HG02759 (cell line): ENCODE results near the gene ETV6.
"Not testable (repeated sequence)": the region's sequence is repeated elsewhere in the genome, so short reads cannot be mapped to it uniquely, and the experiment has no call there.

ENCODE experiments used
- ATAC-seq: cut with Tn5 transposase; IDR thresholded peaks from one replicate; pipeline ENCODE4 v1.9.1; 2021; ENCODE audit warnings: mild to moderate bottlenecking, moderate library complexity; ENCODE audit not compliant: unreplicated experiment

The ETV6 gene

DNA sequence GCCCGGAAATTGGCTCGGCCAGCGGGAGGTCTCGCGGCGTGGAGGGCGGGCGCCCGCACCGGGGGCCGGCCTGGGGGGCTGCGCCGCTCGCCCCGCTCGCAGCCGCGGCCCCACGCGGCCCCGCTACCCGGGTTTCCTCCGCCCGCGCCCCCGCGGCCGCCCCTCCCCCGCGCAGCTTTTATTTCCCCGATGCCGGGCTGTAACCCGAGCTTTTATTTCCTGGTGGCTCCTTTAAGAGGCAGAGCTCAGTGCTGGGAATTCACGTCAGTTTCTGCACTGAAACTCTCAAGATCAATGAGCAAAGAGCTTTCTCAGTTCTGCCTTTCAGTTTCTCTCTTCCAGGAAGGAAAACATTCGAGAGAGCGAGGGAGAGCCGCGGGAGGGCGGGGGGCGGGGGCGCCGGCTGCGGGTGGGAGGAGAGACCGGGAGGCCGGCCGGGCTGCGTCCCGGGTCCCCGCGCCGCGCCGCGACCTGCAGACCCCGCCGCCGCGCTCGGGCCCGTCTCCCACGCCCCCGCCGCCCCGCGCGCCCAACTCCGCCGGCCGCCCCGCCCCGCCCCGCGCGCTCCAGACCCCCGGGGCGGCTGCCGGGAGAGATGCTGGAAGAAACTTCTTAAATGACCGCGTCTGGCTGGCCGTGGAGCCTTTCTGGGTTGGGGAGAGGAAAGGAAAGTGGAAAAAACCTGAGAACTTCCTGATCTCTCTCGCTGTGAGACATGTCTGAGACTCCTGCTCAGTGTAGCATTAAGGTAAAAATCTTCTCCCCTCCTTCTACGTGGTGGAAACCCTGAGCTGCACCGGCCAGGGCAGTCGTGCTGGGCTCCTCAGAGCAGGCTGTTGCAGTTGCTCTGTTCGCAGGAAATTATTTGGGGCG, at the start of gene ETV6:
Gene ETV6 (plus strand): TSS at position 262 of the 873 bp plus-strand sequence. CDS start 454 bp downstream, at position 716.
- ATAC-seq, result peak; percentile 51

DNA sequence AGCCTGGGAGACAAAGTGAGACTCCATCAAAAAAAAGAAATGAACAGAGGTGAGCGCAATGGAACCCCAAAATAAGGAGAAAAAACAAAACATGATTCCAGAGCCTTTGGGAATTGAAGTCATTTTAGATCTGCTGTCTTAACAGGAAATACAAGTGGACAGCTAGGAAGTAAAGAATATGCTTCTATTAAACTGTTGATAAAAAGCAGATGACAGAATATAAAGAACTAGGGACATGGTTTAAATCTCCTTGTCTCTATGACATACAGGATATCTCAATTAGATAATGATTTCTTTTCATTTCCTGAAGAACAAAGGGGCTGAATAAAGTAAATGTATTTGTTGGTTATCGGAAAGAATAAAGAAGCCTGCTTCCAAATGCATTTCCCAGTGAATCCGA, 49.3 kb upstream of the ETV6 start:
- ATAC-seq, result no peak

DNA sequence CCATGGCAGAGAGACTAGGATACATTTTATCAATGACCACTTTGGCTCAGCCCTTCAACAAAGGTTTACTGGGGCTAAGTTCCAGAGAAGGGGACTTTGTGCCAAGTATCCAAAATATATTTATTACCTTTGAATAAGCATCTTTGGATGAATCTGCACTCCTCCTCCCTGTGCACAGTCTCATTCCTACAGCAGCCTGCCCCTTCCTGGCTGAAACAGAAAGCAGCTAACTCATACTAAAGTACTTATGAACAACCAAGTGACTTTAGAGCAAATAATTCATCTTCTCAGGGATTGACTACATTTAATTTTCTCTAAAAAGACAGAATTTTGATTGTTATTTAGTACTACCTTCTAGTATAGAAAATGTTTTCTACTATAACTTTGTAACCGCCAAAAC, 47.8 kb upstream of the ETV6 start:
- ATAC-seq, result no peak

DNA sequence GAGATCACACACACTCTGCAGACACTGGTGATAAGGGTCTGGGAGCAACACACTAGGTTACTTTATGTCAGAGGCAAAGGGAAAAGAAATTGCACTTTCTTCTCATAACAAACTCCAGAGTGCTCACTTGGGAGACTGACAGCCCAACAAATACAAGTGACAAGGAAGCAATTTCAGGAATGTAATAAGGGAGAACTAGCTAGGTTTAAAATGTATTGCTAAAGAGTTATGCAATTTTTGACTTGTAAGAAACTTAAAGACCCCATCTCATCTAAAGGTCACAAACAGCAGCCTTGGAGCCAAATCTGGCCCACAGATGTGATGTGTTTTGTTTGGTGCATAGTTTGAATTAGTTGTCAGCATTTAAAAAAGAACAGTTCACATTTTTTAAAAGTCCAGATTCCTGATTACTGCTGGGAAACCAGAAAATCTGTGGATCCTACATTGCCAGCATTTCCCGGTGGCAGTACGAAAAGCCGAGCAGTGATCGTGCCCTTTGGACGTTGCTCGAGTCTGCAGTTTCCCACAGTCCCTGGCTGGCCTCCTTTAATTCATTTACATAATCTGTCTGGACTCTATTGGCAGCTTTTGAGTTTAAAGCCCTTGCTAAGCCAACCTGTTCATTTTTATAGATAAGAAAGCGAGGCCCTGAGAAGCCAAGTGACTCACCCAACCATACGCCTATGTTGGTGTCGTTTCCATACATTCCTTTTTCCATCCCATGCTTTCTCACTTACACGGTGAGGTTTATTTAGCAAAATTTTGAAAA, 42.0 kb upstream of the ETV6 start:
- no peak for ATAC-seq

DNA sequence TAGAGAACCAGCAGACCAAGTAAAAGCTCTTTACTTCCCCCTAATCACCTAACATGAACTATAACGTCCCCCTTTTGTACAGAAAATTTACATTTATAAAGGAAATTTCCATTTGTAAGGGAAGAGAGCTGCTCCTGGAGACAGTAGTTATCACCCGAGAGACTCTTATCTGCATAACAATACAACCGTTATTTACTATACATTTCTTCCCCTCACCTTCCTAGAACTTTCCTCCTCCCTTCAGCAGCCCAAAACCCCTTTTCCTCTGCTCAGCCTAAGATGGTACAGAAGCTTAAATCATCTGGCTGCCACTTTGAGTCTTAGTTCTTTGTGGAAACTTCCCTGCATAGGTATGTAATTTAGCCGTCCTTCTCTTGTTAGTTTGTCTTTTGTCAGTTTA, 40.4 kb upstream of the ETV6 start:
- no peak for ATAC-seq

DNA sequence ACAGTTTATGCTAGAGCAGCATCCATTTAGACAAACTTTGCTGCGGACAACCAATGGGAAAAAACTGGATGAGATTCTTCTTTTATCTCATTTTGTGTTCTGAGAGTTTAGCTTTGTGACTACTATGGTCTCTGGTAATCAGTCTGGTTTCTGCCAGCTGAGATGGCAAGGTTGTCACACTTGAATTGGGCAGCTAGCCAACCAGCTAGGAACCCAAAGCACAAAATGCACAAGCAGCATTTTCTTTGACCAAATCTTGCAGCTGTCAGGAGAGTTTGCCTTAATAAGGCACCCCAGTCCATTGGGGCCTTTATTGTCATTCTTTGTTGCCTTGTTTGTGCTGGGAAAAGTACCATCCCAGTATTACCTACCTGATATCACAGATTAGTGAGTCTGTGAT, 34.0 kb upstream of the ETV6 start:
- no peak for ATAC-seq

DNA sequence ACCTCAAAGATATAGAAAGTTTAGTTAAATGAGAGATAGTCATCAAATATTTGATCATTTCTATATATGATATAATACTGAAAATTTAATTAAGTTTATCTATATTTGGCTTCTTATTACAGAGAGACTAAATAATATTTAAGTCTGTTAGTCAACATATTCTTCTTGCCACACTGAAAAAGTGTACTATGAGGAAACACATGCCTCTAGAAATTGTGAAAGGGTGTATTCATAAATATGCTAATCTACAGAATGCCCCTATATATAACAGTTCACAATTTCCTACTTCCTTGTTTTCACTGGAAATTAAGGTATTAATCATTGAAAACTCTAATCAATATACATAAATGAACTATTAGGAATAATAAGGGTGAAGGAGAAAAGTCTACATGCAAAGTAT, 31.4 kb upstream of the ETV6 start:
- no peak for ATAC-seq

DNA sequence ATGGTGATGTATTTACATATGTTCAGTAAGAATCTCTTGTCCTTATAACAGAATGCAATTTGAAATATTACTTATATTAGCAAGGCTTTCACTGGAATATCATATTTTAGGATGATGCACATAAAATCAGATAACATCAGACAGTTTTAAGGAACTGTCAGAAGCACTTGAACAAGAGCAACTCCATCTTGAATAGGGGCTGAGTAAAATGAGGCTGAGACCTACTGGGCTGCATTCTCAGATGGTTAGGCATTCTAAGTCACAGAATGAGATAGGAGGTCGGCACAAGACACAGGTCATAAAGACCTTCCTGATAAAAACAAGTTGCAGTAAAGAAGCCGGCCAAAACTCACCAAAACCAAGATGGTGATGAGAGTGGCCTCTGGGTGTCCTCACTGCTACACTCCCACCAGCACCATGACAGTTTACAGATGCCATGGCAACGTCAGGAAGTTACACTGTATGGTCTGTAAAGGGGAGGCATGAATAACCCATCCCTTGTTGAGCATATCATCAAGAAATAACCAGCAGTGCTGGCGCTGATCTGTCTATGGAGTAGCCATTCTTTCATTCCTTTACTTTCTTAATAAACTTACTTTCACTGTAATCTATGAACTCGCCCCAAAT, 27.6 kb upstream of the ETV6 start:
- no peak for ATAC-seq

DNA sequence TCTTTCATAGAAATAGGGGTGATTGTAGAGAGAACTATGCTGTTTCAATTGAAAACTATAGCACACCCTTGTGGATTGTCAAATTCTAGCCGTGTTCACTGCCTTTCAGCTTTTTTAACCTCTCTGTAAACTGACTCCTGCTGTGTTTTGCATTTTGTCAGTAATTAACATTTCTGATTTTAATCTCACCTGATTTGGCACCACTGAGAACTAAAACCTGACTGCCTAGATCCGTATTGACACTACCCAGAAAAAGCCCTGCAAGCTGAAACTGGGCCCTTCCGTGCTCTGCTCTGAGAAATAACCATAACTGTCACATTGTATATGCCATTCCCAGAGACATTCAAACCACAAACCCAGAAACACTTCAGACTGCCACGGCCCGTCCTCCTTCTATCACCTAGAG, 26.6 kb upstream of the ETV6 start:
- no peak for ATAC-seq

DNA sequence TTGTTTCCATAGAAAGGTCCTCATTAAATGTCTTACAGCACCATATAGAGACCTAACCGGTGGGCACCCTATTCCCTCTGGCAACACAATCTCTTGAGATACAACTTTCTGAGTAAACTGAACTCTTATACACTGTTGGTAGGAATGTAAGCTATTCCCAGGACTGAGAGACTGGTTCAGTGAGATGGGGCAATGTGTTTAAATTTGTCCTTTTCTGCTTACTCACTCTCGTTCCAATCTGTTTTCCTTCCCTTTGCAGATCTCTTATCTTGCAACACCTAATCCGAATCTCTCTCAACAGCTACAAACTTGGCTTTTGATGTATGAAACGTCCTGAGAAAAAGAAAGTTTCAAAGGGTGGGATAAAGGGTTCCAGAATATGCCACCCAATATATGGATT, 26.1 kb upstream of the ETV6 start:
- no peak for ATAC-seq

DNA sequence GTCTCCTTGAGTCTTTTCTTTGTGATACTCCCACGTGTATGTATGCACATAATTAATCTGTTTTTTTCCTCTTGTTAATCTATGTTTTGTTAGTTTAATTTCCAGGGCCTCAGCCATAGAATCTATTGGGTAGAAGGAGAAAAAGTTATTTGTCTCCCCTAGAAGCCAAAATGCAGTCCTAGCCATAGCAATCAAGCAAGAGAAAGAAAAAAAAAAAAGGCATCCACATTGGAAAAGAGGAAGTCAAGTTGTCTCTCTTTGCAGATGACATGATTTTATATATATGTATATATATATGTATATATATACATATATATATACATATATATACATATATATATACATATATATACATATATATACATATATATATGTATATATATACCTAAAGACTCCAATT, 25.4 kb upstream of the ETV6 start:
- no peak for ATAC-seq

DNA sequence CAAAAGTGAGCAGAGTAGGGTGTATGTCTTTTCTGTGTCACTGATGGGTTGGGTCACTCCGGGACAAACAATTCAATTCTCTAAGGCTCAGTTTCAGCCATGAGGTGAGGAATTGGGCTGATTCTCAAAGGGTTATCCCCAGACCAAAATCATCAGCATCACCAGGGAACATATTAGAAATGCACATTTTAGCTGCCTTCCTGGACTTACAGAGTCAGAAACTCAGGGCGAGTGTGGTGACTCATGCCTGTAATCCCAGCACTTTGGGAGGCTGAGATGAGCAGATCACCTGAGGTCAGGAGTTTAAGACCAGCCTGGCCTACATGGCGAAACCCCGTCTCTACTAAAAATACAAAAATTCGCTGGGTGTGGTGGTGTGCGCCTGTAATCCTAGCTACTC, 21.8 kb upstream of the ETV6 start:
- not testable (repeated sequence) for ATAC-seq

DNA sequence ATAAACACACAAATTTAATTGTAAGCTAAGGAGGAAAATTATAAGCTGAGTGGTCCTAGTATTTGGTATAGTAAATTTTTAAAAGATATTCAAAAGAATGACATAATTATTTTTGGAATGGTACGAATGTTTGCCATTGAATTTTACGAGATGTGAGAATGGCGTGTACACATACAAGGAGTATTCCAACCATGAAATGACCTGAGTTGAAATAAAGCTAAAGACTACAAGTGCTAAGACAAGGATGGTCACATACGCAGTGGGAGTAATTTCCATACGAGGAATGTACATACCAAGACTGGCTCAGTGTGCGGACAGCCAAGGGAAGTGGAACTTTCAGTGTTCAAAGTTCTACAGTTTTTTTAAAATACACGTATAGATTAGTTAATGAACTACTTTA, 21.1 kb upstream of the ETV6 start:
- ATAC-seq, result no peak

DNA sequence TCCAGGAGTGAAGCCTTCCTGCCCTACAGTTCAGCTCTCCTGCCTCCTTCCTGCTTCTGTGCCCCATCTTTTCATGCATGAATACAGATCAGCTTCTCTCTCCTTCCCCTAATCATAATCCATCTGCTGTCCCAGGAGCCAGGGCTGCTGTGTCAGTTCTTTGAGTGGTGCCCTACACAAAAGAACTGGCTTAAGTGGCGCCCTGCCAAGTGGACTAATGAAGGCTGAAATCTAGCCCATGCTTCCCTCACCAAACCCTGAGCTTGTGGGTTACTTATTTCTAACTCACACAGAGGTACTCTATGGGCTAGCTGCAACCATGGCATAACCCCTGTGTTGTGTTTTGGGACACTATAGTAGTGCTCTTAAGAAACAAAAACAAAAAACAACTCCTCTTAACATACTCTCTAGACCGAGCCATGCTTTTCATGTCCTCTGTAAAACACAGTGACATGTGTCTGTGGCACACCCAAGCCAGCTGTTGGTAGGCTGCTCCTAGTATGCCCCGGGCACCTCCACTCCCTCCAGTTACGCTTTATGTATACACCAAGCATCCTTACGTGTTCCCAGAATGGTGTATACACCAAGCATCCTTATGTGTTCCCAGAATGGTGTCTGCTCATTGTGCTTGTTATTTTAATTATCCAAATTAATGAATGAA, 19.3 kb upstream of the ETV6 start:
- ATAC-seq, result no peak

DNA sequence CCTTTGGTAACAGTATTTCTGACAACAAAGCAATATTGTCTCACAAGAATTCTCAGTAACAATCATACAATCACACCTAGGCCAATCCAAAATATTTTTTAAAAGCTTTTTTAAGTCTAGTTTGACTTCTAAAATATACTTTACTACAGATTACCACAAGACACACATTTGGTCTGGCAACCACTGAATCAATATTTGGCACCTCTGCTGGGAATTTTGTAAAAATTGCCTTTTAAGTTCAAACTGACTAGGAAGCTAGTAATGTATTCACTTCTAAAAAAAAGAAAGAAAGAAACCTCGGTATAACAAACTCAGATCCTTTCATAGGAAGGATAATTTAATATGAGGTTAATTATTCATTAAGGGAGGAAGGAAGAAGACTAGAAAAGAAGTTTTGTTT, 18.2 kb upstream of the ETV6 start:
- no peak for ATAC-seq

DNA sequence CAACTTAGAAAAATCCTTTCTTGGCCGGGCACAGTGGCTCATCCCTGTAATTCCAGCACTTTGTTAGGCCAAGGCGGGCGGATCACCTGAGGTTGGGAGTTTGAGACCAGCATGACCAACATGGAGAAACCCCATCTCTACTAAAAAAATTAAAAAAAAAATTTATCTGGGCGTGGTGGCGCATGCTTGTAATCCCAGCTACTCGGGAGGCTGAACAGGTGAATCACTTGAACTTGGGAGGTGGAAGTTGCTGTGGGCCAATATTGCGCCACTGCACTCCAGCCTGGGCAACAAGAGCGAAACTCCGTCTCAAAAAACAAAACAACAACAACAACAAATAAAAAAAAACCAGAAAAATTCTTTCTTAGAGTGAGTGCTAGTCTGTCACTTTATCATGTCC, 17.6 kb upstream of the ETV6 start:
- not testable (repeated sequence) for ATAC-seq

DNA sequence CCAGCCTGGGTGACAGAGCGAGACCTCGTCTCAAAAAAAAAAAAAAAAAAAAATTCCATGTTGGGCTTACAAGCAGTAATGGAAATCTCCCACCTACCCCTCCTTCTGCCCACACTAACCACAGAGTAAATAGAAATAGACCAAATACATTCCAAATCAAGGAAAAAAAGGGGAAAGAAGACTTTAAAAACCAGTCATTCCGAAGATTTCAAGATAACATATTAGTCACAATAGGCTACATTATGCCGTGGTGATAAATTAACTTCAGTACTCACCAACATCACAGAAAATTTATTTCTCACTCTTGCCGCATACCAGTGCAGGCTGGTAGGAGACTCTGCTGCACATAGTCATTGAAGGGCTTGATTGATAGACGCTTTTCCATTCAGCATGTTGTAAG, 15.5 kb upstream of the ETV6 start:
- ATAC-seq, result no peak

DNA sequence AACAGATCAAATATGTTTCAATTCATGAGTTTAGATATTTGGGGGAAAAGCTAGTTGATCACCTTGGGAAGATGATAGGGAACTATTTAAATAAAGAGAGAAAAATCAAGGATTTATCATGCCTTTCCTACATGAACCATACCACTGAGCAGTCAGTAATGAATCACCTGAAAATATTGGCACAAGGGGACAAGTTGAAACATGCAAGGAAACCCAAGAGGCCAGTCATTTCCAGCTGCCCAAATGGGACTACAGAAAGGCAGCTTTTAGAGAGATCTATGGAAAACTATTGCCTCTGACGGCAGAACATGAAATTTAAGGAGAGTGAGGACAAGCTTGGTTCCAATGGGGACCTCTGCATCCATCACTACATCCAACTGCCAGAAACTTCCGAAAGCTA, 14.1 kb upstream of the ETV6 start:
- ATAC-seq, result no peak

DNA sequence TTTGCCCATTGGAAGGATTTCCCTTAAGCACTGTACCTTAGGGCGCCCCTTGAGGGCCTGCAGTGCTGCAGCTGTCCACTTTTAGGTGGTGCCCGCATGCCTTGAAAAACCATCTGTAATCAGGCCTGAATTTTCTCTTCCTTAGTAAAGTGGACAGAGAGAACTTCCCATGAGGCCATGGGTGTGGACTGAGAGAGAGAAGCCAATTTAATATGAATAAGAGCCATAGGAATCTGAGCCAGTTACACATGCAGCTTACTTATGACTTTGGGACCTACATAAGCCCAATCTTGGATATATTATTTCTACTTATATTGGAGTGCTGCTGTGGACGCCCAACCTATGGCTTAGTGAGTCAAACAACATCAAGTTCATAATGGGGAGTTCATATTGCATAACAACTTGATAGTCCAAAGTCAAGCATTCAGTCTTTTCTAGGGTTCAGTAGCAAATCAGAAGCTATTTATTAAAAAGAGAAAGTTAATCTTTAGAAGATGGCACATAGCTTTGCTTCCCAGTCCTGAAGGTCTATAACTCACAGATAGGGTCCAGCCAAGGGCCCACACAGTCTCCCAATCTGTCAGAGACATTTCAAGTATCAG, 11.1 kb upstream of the ETV6 start:
- no peak for ATAC-seq

DNA sequence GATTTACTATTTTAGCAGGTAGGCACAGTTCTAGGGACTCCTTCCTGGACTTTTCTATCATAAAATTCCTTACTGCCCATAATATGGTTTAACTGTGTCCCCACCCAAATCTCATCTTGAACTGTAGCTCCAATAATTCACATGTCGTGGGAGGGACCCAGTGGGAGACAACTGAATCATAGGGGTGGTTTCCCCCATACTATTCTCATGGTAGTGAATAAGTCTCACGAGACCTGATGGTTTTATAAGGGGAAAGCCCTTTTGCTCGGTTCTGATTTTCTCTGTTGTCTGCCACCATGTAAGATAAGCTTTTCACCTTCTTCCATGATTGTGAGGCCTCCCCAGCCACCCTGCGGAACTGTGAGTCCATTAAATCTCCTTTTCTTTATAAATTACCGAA, 10.0 kb upstream of the ETV6 start:
- ATAC-seq, result no peak

DNA sequence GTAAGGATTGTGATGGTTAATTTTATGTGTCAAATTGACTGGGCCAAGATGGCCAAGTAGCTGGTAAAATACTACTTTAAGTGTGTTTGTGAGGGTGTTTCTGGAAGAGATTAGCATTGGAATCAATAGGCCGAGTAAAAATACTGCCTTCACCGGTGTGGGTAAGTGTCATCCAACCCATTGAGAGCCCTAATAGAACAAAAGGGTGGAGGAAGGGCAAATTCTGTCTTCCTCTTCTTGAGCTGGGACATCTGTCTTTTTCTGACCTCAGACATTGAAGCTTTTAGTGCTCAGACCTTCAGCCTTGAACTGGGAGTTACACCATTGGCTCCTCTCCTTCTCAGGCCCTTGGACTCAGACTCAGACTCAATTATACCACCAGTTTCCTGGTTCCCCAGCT, 8.0 kb upstream of the ETV6 start:
- ATAC-seq, result no peak
